Testis (tissue), 3 donors: ENCODE measurements around the gene STX1A. TPM values are rescaled to one million over a fixed set of nuclear protein-coding genes. Genes with fewer than 3 reads are reported as not detected.

Source experiments
- DNase-seq: peaks from one replicate; pipeline ENCODE4 v3.0.0-alpha.2; 2019
- H3K27ac ChIP-seq, 2 donors: fragments of 200-600 bp; sonication (generic); one replicate each; pipeline ENCODE4 v1.5.1; 2019
- H3K27me3 ChIP-seq: fragments of 200-600 bp; sonication (generic); one replicate; pipeline ENCODE4 v1.5.1; 2019
- H3K36me3 ChIP-seq: fragments of 200-600 bp; sonication (generic); one replicate; pipeline ENCODE4 v1.5.1; 2017; ENCODE audit warnings: low read depth; ENCODE audit errors: missing control alignments
- H3K4me1 ChIP-seq: fragments of 200-600 bp; sonication (generic); one replicate; pipeline ENCODE4 v1.5.1; 2019
- H3K4me3 ChIP-seq, 2 donors: fragments of 200-600 bp; sonication (generic); one replicate each; pipeline ENCODE4 v1.5.1; 2017 to 2019
- H3K9me3 ChIP-seq: fragments of 200-600 bp; sonication (generic); one replicate; pipeline ENCODE4 v1.5.1; 2017
- POLR2A ChIP-seq: fragments of 450-650 bp; IDR thresholded peaks from one replicate; pipeline ENCODE4 v1.6.1; 2017; ENCODE audit warnings: antibody characterized with exemption, mild to moderate bottlenecking, moderate library complexity
- WGBS, 2 donors: methylation state at CpG; one replicate each; pipeline ENCODE4 v1.1.5; 2018; 5-methylcytosine and 5-hydroxymethylcytosine counted together
- intact Hi-C: fragments of 100-400 bp; cut with DNase I; formaldehyde crosslinking; loops from one replicate; pipeline ENCODE4 v1.15.1; 2023; ENCODE audit warnings: low total_unique reads
- polyA plus RNA-seq: library from polyadenylated mRNA; stranded (reverse); fragments of 350-450 nt; fragmentation: Illumina TruSeq; extraction: RNeasy Lipid Tissue Mini Kit (QIAGEN cat#74804); gene quantifications from one replicate; pipeline ENCODE4 v1.2.3, GENCODE V29; 2014; ENCODE audit warnings: low read depth, low replicate concordance; ENCODE audit not compliant: insufficient read depth
- total RNA-seq, 2 donors: library from RNA; depleted of rRNA; stranded (reverse); fragments of >200 nt; gene quantifications; one replicate each; pipeline ENCODE4 v1.2.3, GENCODE V29; 2016
- TF ChIP-seq, protein P1 (sequence below), 3 experiments: fragments of 450-650 bp in 2 of 3; fragments of 200-600 bp in 1 of 3; sonication (generic) in 1 of 3; IDR thresholded peaks; one replicate each; pipeline ENCODE4 v1.5.1; 2016 to 2019; ENCODE audit warnings: antibody characterized with exemption in 3 of 3, mild to moderate bottlenecking in 2 of 3, moderate library complexity in 1 of 3

The STX1A gene
- total and polyA plus RNA-seq, 3 donors from 2014 or later: 13.2 to 28.2 (median 24.7) TPM

DNA sequence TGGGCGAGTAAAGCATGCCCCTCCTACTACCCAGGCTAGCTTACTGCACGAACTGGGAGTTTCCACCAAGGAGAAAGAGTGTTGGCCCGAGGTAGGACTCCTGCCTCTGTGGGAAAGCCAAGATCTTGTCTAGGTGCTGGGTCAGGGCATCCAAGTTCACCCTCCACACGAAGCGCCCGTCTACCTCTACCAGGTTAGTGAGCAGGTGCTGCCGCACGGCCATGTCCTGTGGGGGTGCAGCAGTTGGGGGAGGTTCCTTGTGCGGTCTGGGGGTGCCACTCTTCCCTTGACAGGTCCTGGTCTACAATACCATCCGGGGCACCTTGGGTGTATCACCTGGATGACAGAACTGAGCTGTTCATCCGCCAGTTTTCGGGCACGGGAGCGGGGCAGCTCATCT lies 17.4 kb upstream of the STX1A start:
- no peaks in the 10 kb centered on the region for H3K36me3 ChIP-seq
- H3K27me3 ChIP-seq: no peaks in the 10 kb centered on the region
- H3K9me3 ChIP-seq: no peaks in the 10 kb centered on the region
- H3K4me3 ChIP-seq: no peak overlapping the region
- TF ChIP-seq POLR2A: no peak
- TF ChIP-seq, protein P1, sequence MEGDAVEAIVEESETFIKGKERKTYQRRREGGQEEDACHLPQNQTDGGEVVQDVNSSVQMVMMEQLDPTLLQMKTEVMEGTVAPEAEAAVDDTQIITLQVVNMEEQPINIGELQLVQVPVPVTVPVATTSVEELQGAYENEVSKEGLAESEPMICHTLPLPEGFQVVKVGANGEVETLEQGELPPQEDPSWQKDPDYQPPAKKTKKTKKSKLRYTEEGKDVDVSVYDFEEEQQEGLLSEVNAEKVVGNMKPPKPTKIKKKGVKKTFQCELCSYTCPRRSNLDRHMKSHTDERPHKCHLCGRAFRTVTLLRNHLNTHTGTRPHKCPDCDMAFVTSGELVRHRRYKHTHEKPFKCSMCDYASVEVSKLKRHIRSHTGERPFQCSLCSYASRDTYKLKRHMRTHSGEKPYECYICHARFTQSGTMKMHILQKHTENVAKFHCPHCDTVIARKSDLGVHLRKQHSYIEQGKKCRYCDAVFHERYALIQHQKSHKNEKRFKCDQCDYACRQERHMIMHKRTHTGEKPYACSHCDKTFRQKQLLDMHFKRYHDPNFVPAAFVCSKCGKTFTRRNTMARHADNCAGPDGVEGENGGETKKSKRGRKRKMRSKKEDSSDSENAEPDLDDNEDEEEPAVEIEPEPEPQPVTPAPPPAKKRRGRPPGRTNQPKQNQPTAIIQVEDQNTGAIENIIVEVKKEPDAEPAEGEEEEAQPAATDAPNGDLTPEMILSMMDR (IDR thresholded peaks at IDR 0.05): no peak
- intact Hi-C loops: no loop called here
- no peak for DNase-seq
- H3K27ac ChIP-seq: no peak overlapping the region
- H3K4me1 ChIP-seq: peaks cover 10% of the 10 kb centered on the region
- WGBS, 2 donors: 90 to 99% methylated on average over 7 to 13 of the region's 14 CpGs

DNA sequence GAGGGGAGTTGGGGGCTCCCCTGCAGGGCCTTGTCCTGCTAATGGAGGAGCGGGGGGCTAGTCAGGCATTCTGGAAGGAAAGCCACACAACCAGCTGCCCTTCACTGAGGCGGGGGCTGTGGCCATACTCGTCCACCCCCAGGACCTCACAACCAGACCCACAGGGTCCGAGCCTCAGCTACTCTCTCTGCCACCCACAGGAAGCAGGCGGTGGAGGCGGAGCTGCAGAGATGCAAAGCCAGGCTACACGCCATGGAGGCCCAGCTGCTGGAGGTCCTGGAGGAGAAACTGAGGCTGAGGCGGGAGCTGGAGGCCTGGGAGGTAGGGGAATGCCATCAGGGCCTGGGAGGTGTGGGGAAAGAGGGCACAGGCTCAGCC lies 16.0 kb upstream of the STX1A start:
- Histone ChIP-seq H3K27ac (no peak overlapping the region), H3K9me3 (no peaks in the 10 kb centered on the region), H3K4me1 (peaks cover 10% of the 10 kb centered on the region), H3K36me3 (no peaks in the 10 kb centered on the region), H3K4me3 (no peak overlapping the region), H3K27me3 (no peaks in the 10 kb centered on the region)
- WGBS, 2 donors: 98 to 100% methylated on average over 3 to 8 of the region's 8 CpGs
- no peak for TF ChIP-seq POLR2A
- TF ChIP-seq, protein P1 (IDR thresholded peaks at IDR 0.05): no peak
- intact Hi-C loops: no loop called here
- DNase-seq: no peak

DNA sequence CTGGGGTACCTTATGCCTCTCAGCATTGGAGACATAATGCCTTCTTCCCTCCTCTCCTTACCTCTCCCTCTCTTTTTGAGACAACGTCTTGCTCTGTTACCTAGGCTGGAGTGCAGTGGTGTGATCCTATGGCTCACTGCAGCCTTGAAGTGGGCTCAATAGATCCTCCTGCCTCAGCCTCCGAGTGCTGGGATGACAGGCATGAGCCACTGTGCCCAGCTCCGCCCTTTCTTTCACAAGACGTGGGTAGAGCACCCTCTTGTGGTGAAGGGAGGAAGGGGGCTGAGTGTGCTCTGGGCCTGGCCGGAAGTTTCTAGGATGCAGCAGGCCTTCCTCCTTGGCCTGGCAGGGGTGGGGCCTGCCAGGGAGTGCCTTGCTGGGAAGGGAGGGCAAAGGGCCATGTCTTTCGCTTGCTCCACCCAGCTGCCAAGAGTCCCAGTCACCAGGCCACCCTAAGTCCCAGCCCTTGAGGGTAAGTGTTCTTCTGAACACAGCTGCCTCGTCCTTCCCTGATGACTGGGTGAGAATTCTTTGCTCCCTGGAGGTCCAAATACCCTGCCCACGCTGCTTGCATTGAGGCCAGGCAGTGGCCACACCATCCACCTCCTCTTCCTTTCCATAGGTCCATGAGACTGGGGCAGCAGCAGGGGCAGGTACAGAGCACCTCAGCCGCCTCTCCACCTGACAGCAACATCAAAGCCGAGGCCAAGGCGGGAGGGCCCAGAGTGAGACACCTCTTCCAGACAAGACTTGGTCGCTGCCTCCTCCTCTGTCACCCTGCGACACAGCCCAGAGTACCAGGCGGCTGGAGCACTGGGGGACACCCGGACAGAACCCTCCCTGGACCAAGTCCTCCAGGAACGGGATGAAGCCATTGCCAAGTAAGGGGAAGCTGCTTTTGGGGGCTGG lies 15.4 kb upstream of the STX1A start:
- Histone ChIP-seq H3K9me3 (no peaks in the 10 kb centered on the region), H3K27ac (peak overlapping the region in 1 of 2 donors; percentile 39), H3K4me1 (peaks cover 10% of the 10 kb centered on the region), H3K4me3 (no peak overlapping the region), H3K36me3 (no peaks in the 10 kb centered on the region), H3K27me3 (no peaks in the 10 kb centered on the region)
- no peak for TF ChIP-seq POLR2A
- TF ChIP-seq, protein P1 (IDR thresholded peaks at IDR 0.05): peak; percentile 65 to 71 (median 70)
- intact Hi-C loops: no loop called here
- WGBS, 2 donors: 66 to 70% methylated on average over 11 to 16 of the region's 16 CpGs
- DNase-seq: peak; percentile 89

DNA sequence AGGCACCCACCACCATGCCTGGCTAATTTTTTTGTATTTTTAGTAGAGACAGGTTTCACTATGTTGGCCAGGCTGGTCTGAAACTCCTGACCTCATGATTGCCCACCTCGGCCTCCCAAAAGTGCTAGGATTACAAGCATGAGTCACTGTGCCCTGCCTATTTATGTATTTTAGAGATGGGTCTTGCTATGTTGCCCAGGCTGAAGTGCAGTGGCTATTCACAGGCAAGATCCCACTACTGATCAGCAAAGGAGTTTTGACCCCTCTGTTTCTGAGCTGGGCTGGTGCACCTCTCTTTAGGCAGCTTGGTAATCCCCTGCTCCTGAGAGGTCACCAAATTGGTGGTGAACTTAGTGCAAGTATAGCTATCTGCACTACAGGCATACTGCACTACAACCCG lies 12.9 kb upstream of the STX1A start:
- intact Hi-C loops: no loop called here
- Histone ChIP-seq H3K4me3 (no peak overlapping the region), H3K27ac (no peak overlapping the region), H3K9me3 (no peaks in the 10 kb centered on the region), H3K4me1 (peaks cover 1% of the 10 kb centered on the region), H3K27me3 (no peaks in the 10 kb centered on the region), H3K36me3 (no peaks in the 10 kb centered on the region)
- no peak for DNase-seq
- 72 to 81% methylated on average over 2 of the region's 2 CpGs for WGBS, 2 donors
- TF ChIP-seq, protein P1 (IDR thresholded peaks at IDR 0.05): no peak
- TF ChIP-seq POLR2A: no peak
